Transverse colon (tissue), 4 donors: ENCODE results near the gene AKR1C4. TPM values are rescaled to one million over a fixed set of nuclear protein-coding genes. Genes with fewer than 3 reads are reported as not detected.
"Not testable (repeated sequence)": the region's sequence is repeated elsewhere in the genome, so short reads cannot be mapped to it uniquely, and the experiment has no call there.

ENCODE experiments used
- DNase-seq: peaks from one replicate; pipeline ENCODE4 v3.0.0-alpha.2; 2019
- H3K27ac ChIP-seq, 4 donors: fragments of 200-600 bp; sonication (generic); 2 replicates each; pipeline ENCODE4 v1.5.1; 2016 to 2018; ENCODE audit warnings: inconsistent platforms in 4 of 4
- H3K27me3 ChIP-seq: fragments of 200-600 bp; sonication (generic); 2 replicates; pipeline ENCODE4 v1.5.1; 2017; ENCODE audit warnings: inconsistent platforms
- H3K36me3 ChIP-seq, 4 donors: fragments of 200-600 bp; sonication (generic); 2 replicates each; pipeline ENCODE4 v1.5.1; 2017 to 2019; ENCODE audit warnings: inconsistent platforms in 4 of 4
- H3K4me1 ChIP-seq, 4 donors: fragments of 200-600 bp; sonication (generic); 2 replicates each; pipeline ENCODE4 v1.5.1; 2017 to 2020; ENCODE audit warnings: inconsistent platforms in 4 of 4
- H3K4me3 ChIP-seq, 4 donors: fragments of 200-600 bp; sonication (generic); 1 replicate in 1 of 4; 2 replicates in 3 of 4; pipeline versions ENCODE4 v1.5.1 to v1.6.1; 2017 to 2019; ENCODE audit warnings: inconsistent platforms in 4 of 4
- H3K9me3 ChIP-seq, 2 donors: fragments of 200-600 bp; sonication (generic); 2 replicates each; pipeline ENCODE4 v1.5.1; 2017 to 2019; ENCODE audit warnings: inconsistent platforms in 2 of 2
- CTCF ChIP-seq, 5 experiments: fragments of 200-600 bp in 3 of 5; fragments of 450-650 bp in 2 of 5; sonication (generic) in 3 of 5; IDR thresholded peaks; 1 replicate in 2 of 5; 2 replicates in 3 of 5; pipeline ENCODE4 v1.5.1; 2016 to 2017; ENCODE audit warnings: antibody characterized with exemption in 5 of 5, inconsistent platforms in 3 of 5, mild to moderate bottlenecking in 2 of 5, moderate library complexity in 1 of 5
- EP300 ChIP-seq: sonication (generic); formaldehyde crosslinking; IDR thresholded peaks from one replicate; pipeline ENCODE4 v1.6.1; 2017; ENCODE audit warnings: antibody characterized with exemption, low read depth
- POLR2A ChIP-seq: fragments of 450-650 bp; IDR thresholded peaks from one replicate; pipeline ENCODE4 v1.6.1; 2016; ENCODE audit warnings: antibody characterized with exemption, mild to moderate bottlenecking, moderate library complexity
- POLR2AphosphoS5 ChIP-seq, 3 donors: sonication (generic); formaldehyde crosslinking; IDR thresholded peaks; one replicate each; pipeline ENCODE4 v1.6.1; 2016; ENCODE audit warnings: antibody characterized with exemption in 3 of 3
- WGBS, 2 donors: methylation state at CpG; one replicate each; pipeline ENCODE4 v1.1.5; 2018; ENCODE audit warnings: low coverage in 1 of 2; 5-methylcytosine and 5-hydroxymethylcytosine counted together
- in situ Hi-C, 4 donors: fragments of 200-750 bp; cut with MboI; loops; one replicate each; pipeline versions ENCODE4 v1.15.0 to v1.15.1; 2017; ENCODE audit warnings: low sequenced_read_pairs in 3 of 4, low pct_ligation_motif_present in 1 of 4, low pct_unique_long_range_greater_than_20kb in 1 of 4
- intact Hi-C: fragments of 100-400 bp; cut with DNase I; formaldehyde crosslinking; loops from one replicate; pipeline ENCODE4 v1.15.1; 2023; ENCODE audit warnings: low total_unique reads
- total RNA-seq, 4 donors: library from RNA; depleted of rRNA; stranded (reverse); fragments of >200 nt; gene quantifications; one replicate each; pipeline ENCODE4 v1.1.0, GENCODE V29; 2016

AKR1C4 gene
- total RNA-seq, 4 donors from 2014 or later = not detected

DNA sequence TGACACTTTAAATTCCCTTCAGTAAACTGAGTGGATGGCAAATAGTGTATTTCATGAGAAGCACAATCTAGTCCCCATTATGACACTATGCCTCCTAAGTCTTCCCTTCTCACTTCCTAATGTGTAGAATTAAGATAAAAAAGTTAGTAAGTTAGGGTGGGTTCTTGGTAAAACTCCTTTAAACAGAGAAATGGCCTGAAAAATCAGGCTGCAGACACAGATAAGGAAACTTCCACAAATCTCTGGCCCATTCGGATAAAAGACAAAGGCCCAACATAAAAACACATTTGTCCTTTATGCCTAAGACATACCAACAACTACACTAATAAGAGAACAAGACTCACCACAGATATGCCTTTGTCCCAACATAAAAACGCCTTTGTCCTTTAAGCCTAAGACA, 33.1 kb upstream of the AKR1C4 start:
- no peaks in the 10 kb centered on the region for H3K27me3 ChIP-seq
- peaks cover 38 to 47% of the 10 kb centered on the region in 2 donors for H3K9me3 ChIP-seq
- no peak for TF ChIP-seq POLR2AphosphoS5 (IDR thresholded peaks at IDR 0.05)
- no peak for TF ChIP-seq EP300
- TF ChIP-seq CTCF (IDR thresholded peaks at IDR 0.05) = no peak
- TF ChIP-seq POLR2A = no peak
- in situ Hi-C loops = no loop called here
- H3K27ac ChIP-seq = no peak overlapping the region
- H3K4me1 ChIP-seq = no peaks in the 10 kb centered on the region
- 74 to 82% methylated on average over 2 of the region's 2 CpGs for WGBS, 2 donors
- no peak for DNase-seq
- no peak overlapping the region for H3K4me3 ChIP-seq
- H3K36me3 ChIP-seq = no peaks in the 10 kb centered on the region
- intact Hi-C loops = no loop called here

GRCh38 chr10:5165738-5166137, 30.9 kb upstream of the AKR1C4 start:
- in situ Hi-C loops (no loop called here), intact Hi-C loops (no loop called here)
- H3K4me1 ChIP-seq = no peaks in the 10 kb centered on the region
- no peaks in the 10 kb centered on the region for H3K27me3 ChIP-seq
- WGBS, 2 donors = 0% methylated on average over 1 of the region's 1 CpG; no CpG with 5 or more reads in 1 of the 2 donors
- TF ChIP-seq POLR2AphosphoS5 (IDR thresholded peaks at IDR 0.05) (no peak), POLR2A (no peak), CTCF (IDR thresholded peaks at IDR 0.05) (no peak), EP300 (no peak)
- no peak for DNase-seq
- H3K4me3 ChIP-seq = no peak overlapping the region
- H3K36me3 ChIP-seq = no peaks in the 10 kb centered on the region
- peaks cover 38 to 47% of the 10 kb centered on the region in 2 donors for H3K9me3 ChIP-seq
- H3K27ac ChIP-seq = no peak overlapping the region

DNA sequence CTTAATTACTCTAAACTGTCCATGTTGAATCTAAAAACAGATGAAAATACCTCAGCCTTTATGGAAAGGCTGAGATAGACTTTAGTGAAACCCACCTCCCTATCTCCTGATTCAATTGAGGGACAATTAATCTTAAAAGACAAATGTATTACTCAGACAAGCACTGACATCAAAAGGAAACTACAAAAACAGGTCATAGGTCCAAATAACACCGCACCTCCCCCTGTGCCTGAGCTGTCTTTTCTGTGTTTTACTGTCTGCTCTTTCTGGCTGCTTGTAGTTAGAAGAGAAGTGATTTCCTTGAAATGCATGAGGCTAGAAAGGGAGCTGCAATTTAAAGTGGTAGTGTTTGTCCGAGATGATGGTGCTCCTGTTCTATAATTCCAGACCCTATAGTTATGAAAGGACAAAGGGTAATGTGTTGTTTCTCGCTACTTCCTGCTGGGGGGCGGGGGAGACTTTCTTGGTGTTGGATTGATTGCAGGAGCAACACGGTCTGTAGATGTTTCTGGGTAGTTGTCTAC, 27.7 kb upstream of the AKR1C4 start:
- no peaks in the 10 kb centered on the region for H3K36me3 ChIP-seq
- no peaks in the 10 kb centered on the region for H3K4me1 ChIP-seq
- H3K9me3 ChIP-seq = peaks cover 24 to 37% of the 10 kb centered on the region in 2 donors
- DNase-seq = no peak
- H3K27ac ChIP-seq = no peak overlapping the region
- TF ChIP-seq POLR2AphosphoS5 (IDR thresholded peaks at IDR 0.05) (no peak), POLR2A (no peak), CTCF (IDR thresholded peaks at IDR 0.05) (no peak), EP300 (no peak)
- in situ Hi-C loops (no loop called here), intact Hi-C loops (no loop called here)
- no peak overlapping the region for H3K4me3 ChIP-seq
- 82 to 85% methylated on average over 4 to 5 of the region's 5 CpGs for WGBS, 2 donors
- H3K27me3 ChIP-seq = no peaks in the 10 kb centered on the region

DNA sequence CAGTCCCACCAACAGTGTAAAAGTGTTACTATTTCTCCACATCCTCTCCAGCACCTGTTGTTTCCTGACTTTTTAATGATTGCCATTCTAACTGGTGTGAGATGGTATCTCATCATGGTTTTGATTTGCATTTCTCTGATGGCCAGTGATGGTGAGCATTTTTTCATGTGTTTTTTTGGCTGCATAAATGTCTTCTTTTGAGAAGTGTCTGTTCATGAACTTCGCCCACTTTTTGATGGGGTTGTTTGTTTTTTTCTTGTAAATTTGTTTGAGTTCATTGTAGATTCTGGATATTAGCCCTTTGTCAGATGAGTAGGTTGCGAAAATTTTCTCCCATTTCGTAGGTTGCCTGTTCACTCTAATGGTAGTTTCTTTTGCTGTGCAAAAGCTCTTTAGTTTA, 21.1 kb upstream of the AKR1C4 start:
- DNase-seq, in situ Hi-C loops, H3K27me3 ChIP-seq, H3K4me3 ChIP-seq, H3K9me3 ChIP-seq, H3K27ac ChIP-seq, H3K36me3 ChIP-seq, H3K4me1 ChIP-seq, intact Hi-C loops: not testable (repeated sequence)
- 87 to 88% methylated on average over 1 to 3 of the region's 3 CpGs for WGBS, 2 donors

DNA sequence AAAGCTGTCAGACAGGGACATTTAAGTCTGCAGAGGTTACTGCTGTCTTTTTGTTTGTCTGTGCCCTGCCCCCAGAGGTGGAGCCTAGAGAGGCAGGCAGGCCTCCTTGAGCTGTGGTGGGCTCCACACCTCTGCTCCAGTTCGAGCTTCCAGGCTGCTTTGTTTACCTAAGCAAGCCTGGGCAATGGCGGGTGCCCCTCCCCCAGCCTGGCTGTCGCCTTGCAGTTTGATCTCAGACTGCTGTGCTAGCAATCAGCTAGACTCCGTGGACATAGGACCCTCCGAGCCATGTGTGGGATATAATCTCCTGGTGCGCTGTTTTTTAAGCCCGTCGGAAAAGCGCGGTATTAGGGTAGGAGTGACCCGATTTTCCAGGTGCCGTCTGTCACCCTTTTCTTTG, 16.1 kb upstream of the AKR1C4 start:
- H3K27ac ChIP-seq, in situ Hi-C loops: not testable (repeated sequence)
- WGBS, 2 donors = 85 to 91% methylated on average over 9 to 12 of the region's 12 CpGs

More for the DNA sequence above, 16.1 kb upstream of the AKR1C4 start:
- H3K36me3 ChIP-seq, DNase-seq, H3K27me3 ChIP-seq, H3K9me3 ChIP-seq, H3K4me3 ChIP-seq, intact Hi-C loops, H3K4me1 ChIP-seq: not testable (repeated sequence)
